ENCODE measurements around the gene TRPT1.

- TF ChIP-seq PPARA (CRISPR knock-in tag; IDR thresholded peaks at IDR 0.05; ENCODE audit: borderline replicate concordance) (no peak), SNAI2 (CRISPR knock-in tag; IDR thresholded peaks at IDR 0.05) (no peak), ZNF565 (CRISPR knock-in tag; conservative IDR thresholded peaks at IDR 0.05; ENCODE audit: low read depth) (no peak), PATZ1 (CRISPR knock-in tag; IDR thresholded peaks at IDR 0.05; ENCODE audit: borderline replicate concordance) (no peak), RARB (CRISPR knock-in tag; IDR thresholded peaks at IDR 0.05) (no peak), TCF4 (CRISPR knock-in tag; IDR thresholded peaks at IDR 0.05; ENCODE audit: borderline replicate concordance) (no peak), ZNF8 (CRISPR knock-in tag; IDR thresholded peaks at IDR 0.05) (no peak), ISL1 (CRISPR knock-in tag; IDR thresholded peaks at IDR 0.05) (no peak), CSDC2 (CRISPR knock-in tag; IDR thresholded peaks at IDR 0.05) (no peak)
Measured at GRCh38 chr11:64258356-64258755, 32.4 kb upstream of the TRPT1 start.
